SU-DHL-6 (cell line): ENCODE measurements around the gene ADGRG2.

ENCODE experiments used
- CTCF ChIP-seq: fragments of 200-600 bp; sonication (generic); IDR thresholded peaks from one replicate; pipeline ENCODE4 v1.5.1; 2017; ENCODE audit warnings: antibody characterized with exemption, mild to moderate bottlenecking, low read length, moderate library complexity; ENCODE audit not compliant: insufficient read depth, poor library complexity, severe bottlenecking
- EZH2phosphoT487 ChIP-seq: fragments of 200-600 bp; sonication (generic), shearing (Covaris generic); conservative IDR thresholded peaks from 2 replicates; pipeline ENCODE4 v1.6.1; 2018; ENCODE audit warnings: mild to moderate bottlenecking, antibody characterized with exemption, low read length, moderate library complexity, mixed read lengths

GRCh38 chrX:19121898-19122640, at the start of gene ADGRG2:
- no peak for TF ChIP-seq EZH2phosphoT487
- no peak for TF ChIP-seq CTCF
